GM19438 (cell line): Measurements from ENCODE around the gene AASS.

Experiments
- ATAC-seq: cut with Tn5 transposase; IDR thresholded peaks from one replicate; pipeline ENCODE4 v1.9.1; 2021; ENCODE audit warnings: low read depth; ENCODE audit not compliant: unreplicated experiment

Gene AASS

DNA sequence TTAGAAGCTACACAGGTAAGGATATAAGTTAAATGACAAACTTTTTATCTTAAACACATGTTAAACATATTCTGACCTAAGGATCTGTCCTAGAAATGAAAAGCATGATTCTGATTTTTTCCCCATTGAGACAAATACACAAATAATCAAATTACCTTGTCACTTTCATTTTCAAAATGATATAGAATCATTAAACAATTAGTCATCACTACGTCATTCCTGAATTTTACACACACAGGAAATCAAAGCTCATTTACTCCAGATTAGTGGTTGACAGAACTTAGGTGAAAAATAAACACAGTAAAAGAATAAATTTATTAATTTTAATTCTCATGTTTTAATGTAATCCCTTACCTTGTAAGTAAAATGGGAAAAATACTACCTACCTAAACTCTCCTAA is 89.0 kb downstream of the AASS start:
- ATAC-seq, result no peak

DNA sequence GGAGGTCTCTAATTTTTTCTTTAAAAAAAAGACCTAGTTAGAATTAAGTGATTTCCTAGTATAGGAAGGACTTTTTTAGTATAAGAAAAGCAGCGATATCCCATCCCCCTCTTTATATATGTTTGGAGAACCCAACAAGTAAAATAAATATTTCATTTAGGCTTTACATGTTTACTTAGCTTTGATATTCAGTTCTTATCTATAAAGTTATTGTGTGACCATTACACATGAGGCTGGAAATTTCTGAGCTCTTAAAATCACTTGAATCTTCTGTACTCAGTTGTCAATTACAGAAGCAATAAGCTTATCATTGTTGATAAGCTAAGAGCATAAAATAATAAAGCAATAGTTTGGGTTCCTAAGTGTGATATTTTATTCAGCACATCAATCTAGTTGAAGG is 89.7 kb downstream of the AASS start:
- no peak for ATAC-seq

DNA sequence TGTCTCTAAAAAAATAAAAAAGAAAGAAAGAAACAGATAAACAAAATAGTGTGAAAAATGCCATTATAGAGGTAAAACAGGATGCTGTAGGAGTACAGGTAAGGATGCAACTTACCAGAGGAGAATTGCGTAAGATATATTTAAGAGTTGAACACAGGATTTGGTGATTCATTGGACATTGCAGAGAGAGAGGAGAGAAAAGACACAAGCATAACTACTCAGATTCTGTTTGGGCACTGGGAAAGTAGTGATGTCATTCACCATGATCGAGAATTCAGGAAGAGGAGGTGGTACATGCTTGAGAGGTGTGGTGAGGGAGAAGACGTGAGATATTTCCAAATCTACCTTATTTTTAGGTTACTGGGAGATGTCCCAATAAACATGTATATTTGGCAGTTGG is 97.6 kb downstream of the AASS start:
- ATAC-seq, result no peak

DNA sequence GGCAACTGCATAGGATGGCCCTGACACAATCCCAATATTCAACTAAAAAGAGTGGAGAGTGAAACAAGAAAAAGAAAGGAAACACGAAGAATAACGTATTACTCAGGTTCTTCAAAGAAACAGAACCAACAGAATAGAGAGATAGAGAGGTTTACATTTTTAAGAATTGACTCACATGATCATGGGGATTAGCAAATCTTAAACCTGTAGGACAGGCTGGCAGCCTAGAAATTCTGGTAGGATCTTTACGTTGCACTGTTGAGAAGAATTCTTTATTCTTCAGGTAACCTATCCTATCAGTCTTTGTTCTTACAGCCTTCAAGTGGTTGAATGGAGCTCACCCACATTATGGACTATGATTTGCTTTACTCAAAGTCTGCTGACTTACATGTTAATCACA is 103.9 kb downstream of the AASS start:
- no peak for ATAC-seq

DNA sequence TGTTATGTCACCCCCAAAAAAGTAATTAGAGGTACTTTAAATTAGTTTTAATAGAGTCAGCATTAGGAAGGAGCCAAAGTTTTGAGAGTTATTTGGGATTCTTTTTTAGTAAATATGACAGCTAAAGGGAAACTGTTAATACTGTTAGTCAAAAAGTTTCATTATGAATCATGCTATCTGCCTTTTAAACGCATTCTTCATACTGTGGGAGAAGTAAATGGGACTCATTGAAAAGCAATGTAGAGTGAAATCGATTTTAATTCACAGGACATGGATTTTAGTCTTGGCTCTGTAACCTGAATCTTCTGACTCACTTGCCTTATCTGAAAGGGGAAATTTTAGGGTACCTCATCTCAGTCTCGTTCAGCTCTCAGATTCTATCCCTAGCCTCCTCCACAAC is 105.1 kb downstream of the AASS start:
- no peak for ATAC-seq

DNA sequence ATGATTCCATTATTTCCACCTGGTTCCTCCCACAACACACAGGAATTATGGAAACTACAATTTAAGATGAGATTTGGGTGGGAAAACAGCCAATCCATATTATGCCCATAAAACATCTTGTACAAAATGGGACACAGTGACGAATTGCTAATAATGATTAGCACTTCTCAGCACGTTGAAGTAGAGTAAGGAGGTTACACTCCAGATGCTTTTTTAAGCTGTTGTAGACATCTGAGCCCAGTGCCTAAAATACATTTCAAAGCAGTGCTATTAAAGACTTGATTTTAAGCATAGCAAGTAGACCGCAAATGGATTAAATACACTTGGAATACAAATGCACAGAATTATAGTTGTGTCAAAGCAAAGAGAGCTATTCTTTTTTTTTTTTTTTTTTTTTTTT is 105.9 kb downstream of the AASS start:
- ATAC-seq, result no peak

DNA sequence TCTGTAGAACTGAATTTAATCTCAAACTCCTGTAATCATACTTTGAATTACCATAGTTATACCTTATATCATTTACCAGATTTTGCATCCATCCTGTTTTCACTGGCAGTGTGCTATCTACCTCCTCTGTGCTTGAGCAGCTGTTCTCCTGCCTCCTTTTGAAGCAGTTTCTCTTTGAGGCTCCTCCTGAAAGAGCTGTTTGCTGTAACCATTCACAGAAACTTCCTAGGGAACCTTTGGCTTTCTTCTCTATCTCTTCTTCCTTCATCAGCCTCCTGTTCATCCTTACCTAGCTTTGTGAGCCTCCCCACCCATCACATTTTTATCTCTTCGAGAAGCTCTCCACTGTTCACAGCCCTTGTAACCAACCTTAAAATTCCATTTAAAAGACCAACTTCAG is 108.2 kb downstream of the AASS start:
- ATAC-seq, result no peak

DNA sequence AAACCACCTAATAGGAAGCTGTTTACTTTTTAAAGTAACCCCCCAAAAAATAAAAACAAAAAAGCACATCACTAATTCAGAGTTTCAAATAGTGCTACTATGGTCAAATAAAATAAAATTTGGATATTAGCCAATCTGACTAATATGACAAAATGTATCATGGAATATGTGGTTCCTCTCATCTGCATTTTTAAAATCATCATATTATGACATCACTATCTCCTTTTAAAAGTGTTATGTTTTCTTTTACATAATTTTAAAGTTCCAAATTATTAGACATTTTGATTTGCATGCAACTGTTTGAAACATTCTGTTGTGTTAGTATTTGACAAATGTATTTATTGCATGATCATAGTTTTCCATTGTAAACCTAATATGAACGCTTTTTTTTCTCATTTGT is 110.4 kb downstream of the AASS start:
- ATAC-seq, result no peak

DNA sequence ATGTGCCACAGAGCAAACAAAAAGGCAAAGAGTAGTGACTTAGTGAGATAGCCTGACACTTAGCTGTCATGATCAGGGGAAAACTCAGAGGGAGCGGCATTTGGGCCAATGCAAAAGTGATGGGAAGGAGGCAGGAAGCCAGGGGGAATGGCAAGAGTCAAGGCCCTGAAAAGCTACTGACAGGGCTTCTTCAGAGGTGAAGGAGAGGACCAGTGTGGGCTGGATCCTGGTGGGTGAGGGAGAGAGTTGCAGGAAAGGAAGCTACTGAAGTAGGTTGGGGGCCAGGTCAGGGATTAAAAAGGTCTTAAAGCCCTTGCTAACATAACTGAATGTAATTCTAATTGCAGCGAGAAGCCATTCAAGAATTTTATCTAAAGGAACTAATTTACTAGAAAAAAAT is 117.0 kb downstream of the AASS start:
- no peak for ATAC-seq
